GM18505 (cell line): ENCODE data around the gene WAS.
"Not testable (repeated sequence)": the region's sequence is repeated elsewhere in the genome, so short reads cannot be mapped to it uniquely, and the experiment has no call there.

Experiments used
- ATAC-seq: cut with Tn5 transposase; IDR thresholded peaks from one replicate; pipeline ENCODE4 v1.9.1; 2021; ENCODE audit not compliant: unreplicated experiment
- POLR2A ChIP-seq: IDR thresholded peaks from 4 replicates; pipeline ENCODE4 v1.6.1; 2011; ENCODE audit warnings: borderline replicate concordance; ENCODE audit not compliant: insufficient read depth, insufficient read length; ENCODE audit errors: extremely low read depth

Gene WAS

GRCh38 chrX:48676893-48677270 lies 6.7 kb upstream of the WAS start:
- TF ChIP-seq POLR2A: peak; percentile 45
- ATAC-seq: no peak

GRCh38 chrX:48677516-48677915 lies 6.1 kb upstream of the WAS start:
- no peak for TF ChIP-seq POLR2A
- ATAC-seq: no peak

GRCh38 chrX:48680467-48680866 lies 3.1 kb upstream of the WAS start:
- not testable (repeated sequence) for ATAC-seq

GRCh38 chrX:48680925-48681324 lies 2.7 kb upstream of the WAS start:
- ATAC-seq: not testable (repeated sequence)

- ATAC-seq: no peak
Observed at GRCh38 chrX:48681539-48682183, 1.9 kb upstream of the WAS start.

GRCh38 chrX:48682795-48683194 lies 804 bp upstream of the WAS start:
- not testable (repeated sequence) for ATAC-seq

More at GRCh38 chrX:48681539-48682183, 1.9 kb upstream of the WAS start:
- TF ChIP-seq POLR2A: no peak

GRCh38 chrX:48684134-48684533 lies 535 bp downstream of the WAS start:
- no peak for ATAC-seq
- TF ChIP-seq POLR2A: no peak

GRCh38 chrX:48685416-48685815 lies 1.8 kb downstream of the WAS start:
- no peak for ATAC-seq

GRCh38 chrX:48688531-48689150 lies 5.0 kb downstream of the WAS start:
- TF ChIP-seq POLR2A: no peak
- no peak for ATAC-seq

More at GRCh38 chrX:48685416-48685815, 1.8 kb downstream of the WAS start:
- TF ChIP-seq POLR2A: no peak

- ATAC-seq: no peak
- TF ChIP-seq POLR2A: no peak
Observed at GRCh38 chrX:48689208-48689920, 5.8 kb downstream of the WAS start.

- not testable (repeated sequence) for ATAC-seq
Observed at GRCh38 chrX:48691746-48692145, 8.1 kb downstream of the WAS start.

GRCh38 chrX:48694776-48695533 lies 11.4 kb downstream of the WAS start:
- ATAC-seq: no peak
- no peak for TF ChIP-seq POLR2A

- no peak for ATAC-seq
- TF ChIP-seq POLR2A: no peak
Observed at GRCh38 chrX:48695534-48695896, 11.9 kb downstream of the WAS start.

- ATAC-seq: no peak
Observed at GRCh38 chrX:48695925-48696300, 12.3 kb downstream of the WAS start.

GRCh38 chrX:48696301-48696908 lies 12.8 kb downstream of the WAS start, which contains the start of gene SUV39H1:
Gene SUV39H1 (plus strand): TSS chrX:48696734. CDS start chrX:48696785, 51 bp downstream.
- TF ChIP-seq POLR2A: peak; percentile 80
- ATAC-seq: peak; percentile 82

More at GRCh38 chrX:48695925-48696300, 12.3 kb downstream of the WAS start:
- no peak for TF ChIP-seq POLR2A
